OCI-LY7 (cell line): Measurements from ENCODE around the gene KRT6C. TPM values are rescaled to one million over a fixed set of nuclear protein-coding genes. Genes with fewer than 3 reads are reported as not detected.

Experiments used
- BruUV-seq: library from RNA; stranded (reverse); fragments of 400-500 nt; replicated peaks from 2 replicates; lab custom pipeline; 2021; lab: Mats Ljungman, UMichigan
- CTCF ChIA-PET: fragments of 300-600 bp; sonication (Branson Sonifier 250); formaldehyde crosslinking; loops from one replicate; lab custom pipeline; 2022; ENCODE audit warnings: antibody characterized with exemption; ENCODE audit not compliant: unreplicated experiment; lab: Charles Lee
- POLR2A ChIA-PET: fragments of 300-600 bp; sonication (Branson Sonifier 250); formaldehyde crosslinking; loops from one replicate; lab custom pipeline; 2022; ENCODE audit warnings: antibody characterized with exemption; lab: Charles Lee
- DNase-seq: peaks from one replicate; pipeline ENCODE4 v3.0.0-alpha.2; 2015; ENCODE audit warnings: low spot score
- H2AFZ ChIP-seq: fragments of 200-600 bp; sonication (generic), shearing (Covaris generic); 2 replicates; pipeline ENCODE4 v1.6.1; 2014; ENCODE audit warnings: mild to moderate bottlenecking, antibody characterized with exemption, low read length, moderate library complexity
- H3K27ac ChIP-seq: fragments of 200-600 bp; sonication (generic); 2 replicates; pipeline ENCODE4 v1.5.1; 2014; ENCODE audit warnings: mixed run types, low read depth, mild to moderate bottlenecking, moderate library complexity, low read length, inconsistent platforms; ENCODE audit not compliant: poor library complexity, severe bottlenecking
- H3K36me3 ChIP-seq: fragments of 200-600 bp; sonication (generic); 2 replicates; pipeline ENCODE4 v1.6.1; 2014; ENCODE audit warnings: mild to moderate bottlenecking, antibody characterized with exemption, low read length, moderate library complexity, mixed read lengths; ENCODE audit not compliant: insufficient read depth
- H3K4me1 ChIP-seq: fragments of 200-600 bp; sonication (generic); 2 replicates; pipeline ENCODE4 v1.5.1; 2014; ENCODE audit warnings: mild to moderate bottlenecking, low read length; ENCODE audit not compliant: insufficient read depth, poor library complexity, severe bottlenecking
- H3K4me2 ChIP-seq: fragments of 200-600 bp; sonication (generic); 2 replicates; pipeline ENCODE4 v1.6.1; 2014; ENCODE audit warnings: mild to moderate bottlenecking, low read length
- H3K4me3 ChIP-seq: fragments of 200-600 bp; sonication (generic); 2 replicates; pipeline ENCODE4 v1.5.1; 2014; ENCODE audit warnings: mild to moderate bottlenecking, low read depth, low read length; ENCODE audit not compliant: poor library complexity, severe bottlenecking
- H3K79me2 ChIP-seq: fragments of 200-600 bp; sonication (generic); 2 replicates; pipeline ENCODE4 v1.6.1; 2016; ENCODE audit warnings: low read depth, mild to moderate bottlenecking, low read length, moderate library complexity, mixed read lengths; ENCODE audit not compliant: insufficient read depth
- H3K9me2 ChIP-seq: fragments of 200-600 bp; sonication (generic); 2 replicates; pipeline ENCODE4 v1.6.1; 2016; ENCODE audit warnings: mild to moderate bottlenecking, low read length, mixed read lengths; ENCODE audit not compliant: insufficient read depth
- H3K9me3 ChIP-seq: fragments of 200-600 bp; sonication (generic); 2 replicates; pipeline ENCODE4 v1.6.1; 2014; ENCODE audit warnings: mild to moderate bottlenecking, mixed run types, low read length, mixed read lengths
- H4K20me1 ChIP-seq: fragments of 200-600 bp; sonication (generic); 2 replicates; pipeline ENCODE4 v1.6.1; 2014; ENCODE audit warnings: mild to moderate bottlenecking, antibody characterized with exemption, low read length, moderate library complexity, mixed read lengths; ENCODE audit not compliant: insufficient read depth
- CTCF ChIP-seq: fragments of 200-600 bp; sonication (generic); conservative IDR thresholded peaks from 2 replicates; pipeline ENCODE4 v1.5.1; 2014; ENCODE audit warnings: mild to moderate bottlenecking, antibody characterized with exemption, low read length, moderate library complexity, mixed read lengths
- EZH2phosphoT487 ChIP-seq: fragments of 200-600 bp; sonication (generic); IDR thresholded peaks from 2 replicates; pipeline ENCODE4 v1.6.1; 2018; ENCODE audit warnings: low read depth, borderline replicate concordance, mild to moderate bottlenecking, mixed run types, antibody characterized with exemption, low read length, moderate library complexity, mixed read lengths
- intact Hi-C: fragments of 100-400 bp; cut with micrococcal nuclease; formaldehyde crosslinking; loops from one replicate; pipeline ENCODE4 v1.10.0; 2022; ENCODE audit not compliant: unreplicated experiment
- total RNA-seq, 2 experiments: library from RNA; depleted of rRNA in 1 of 2; stranded (reverse); fragments of >200 nt in 1 of 2; shearing (Covaris generic) in 1 of 2; gene quantifications; 2 replicates each; pipeline ENCODE4 v1.2.3, GENCODE V29; 2014 to 2022

The KRT6C gene
- total RNA-seq, 2 experiments from 2014 or later = not detected

- Histone ChIP-seq H3K79me2 (no peaks in the 10 kb centered on the region), H3K4me3 (no peak overlapping the region), H3K27ac (no peak overlapping the region), H3K4me2 (no peak overlapping the region), H3K4me1 (no peaks in the 10 kb centered on the region), H3K36me3 (no peaks in the 10 kb centered on the region), H3K9me3 (no peaks in the 10 kb centered on the region), H3K9me2 (no peaks in the 10 kb centered on the region), H4K20me1 (no peaks in the 10 kb centered on the region), H2AFZ (no peak overlapping the region)
- CTCF ChIA-PET = no interaction called here
- TF ChIP-seq CTCF (no peak), EZH2phosphoT487 (no peak)
- BruUV-seq = no TSS peak
- intact Hi-C loops = no loop called here
- DNase-seq = no peak
- POLR2A ChIA-PET = no interaction called here
Observed at GRCh38 chr12:52439845-52440244, 33.8 kb downstream of the KRT6C start.

GRCh38 chr12:52439420-52439819, 34.2 kb downstream of the KRT6C start:
- H3K9me2 ChIP-seq = no peaks in the 10 kb centered on the region
- no peak overlapping the region for H3K4me3 ChIP-seq
- no peak for DNase-seq
- CTCF ChIA-PET = no interaction called here
- H3K27ac ChIP-seq = no peak overlapping the region
- no peak overlapping the region for H2AFZ ChIP-seq
- no peaks in the 10 kb centered on the region for H3K79me2 ChIP-seq
- no peaks in the 10 kb centered on the region for H4K20me1 ChIP-seq
- H3K36me3 ChIP-seq = no peaks in the 10 kb centered on the region
- H3K4me1 ChIP-seq = no peaks in the 10 kb centered on the region
- H3K9me3 ChIP-seq = no peaks in the 10 kb centered on the region
- intact Hi-C loops = no loop called here
- TF ChIP-seq CTCF = no peak
- POLR2A ChIA-PET = no interaction called here
- H3K4me2 ChIP-seq = no peak overlapping the region
- no TSS peak for BruUV-seq

GRCh38 chr12:52438305-52439301, 35.0 kb downstream of the KRT6C start:
- no TSS peak for BruUV-seq
- Histone ChIP-seq H3K4me2 (no peak overlapping the region), H3K79me2 (no peaks in the 10 kb centered on the region), H3K4me1 (no peaks in the 10 kb centered on the region), H2AFZ (no peak overlapping the region), H3K27ac (no peak overlapping the region), H3K9me3 (no peaks in the 10 kb centered on the region), H3K36me3 (no peaks in the 10 kb centered on the region), H4K20me1 (no peaks in the 10 kb centered on the region), H3K9me2 (no peaks in the 10 kb centered on the region), H3K4me3 (no peak overlapping the region)
- CTCF ChIA-PET = no interaction called here
- no peak for TF ChIP-seq CTCF
- TF ChIP-seq EZH2phosphoT487 = no peak
- intact Hi-C loops = no loop called here
- no peak for DNase-seq
- POLR2A ChIA-PET = no interaction called here
